ELR (cell line): ENCODE measurements around the gene CD83.
"Not testable (repeated sequence)": the region's sequence is repeated elsewhere in the genome, so short reads cannot be mapped to it uniquely, and the experiment has no call there.

Source experiments
- DNase-seq: peaks from one replicate; pipeline ENCODE4 v3.0.0-alpha.2; 2015; ENCODE audit warnings: low read depth

The CD83 gene

GRCh38 chr6:14117158-14118090, at the start of gene CD83:
CD83 (plus strand) TSS chr6:14117772; CDS start chr6:14117812, 40 bp downstream.
- peak; percentile 81 for DNase-seq

GRCh38 chr6:14068133-14068532, 49.4 kb upstream of the CD83 start:
- DNase-seq: peak; percentile 88

GRCh38 chr6:14068623-14069022, 48.9 kb upstream of the CD83 start:
- no peak for DNase-seq

GRCh38 chr6:14070457-14070856, 47.1 kb upstream of the CD83 start:
- no peak for DNase-seq

- peak; percentile 47 for DNase-seq
Measured at GRCh38 chr6:14072084-14072483, 45.5 kb upstream of the CD83 start.

GRCh38 chr6:14073561-14074354, 43.8 kb upstream of the CD83 start:
- DNase-seq: not testable (repeated sequence)

GRCh38 chr6:14074476-14075094, 43.0 kb upstream of the CD83 start:
- no peak for DNase-seq

GRCh38 chr6:14075095-14075503, 42.5 kb upstream of the CD83 start:
- DNase-seq: peak; percentile 54

- no peak for DNase-seq
Measured at GRCh38 chr6:14077193-14077867, 40.2 kb upstream of the CD83 start.

GRCh38 chr6:14079433-14079832, 38.1 kb upstream of the CD83 start:
- DNase-seq: no peak

- DNase-seq: no peak
Measured at GRCh38 chr6:14079971-14080370, 37.6 kb upstream of the CD83 start.

GRCh38 chr6:14081126-14081525, 36.4 kb upstream of the CD83 start:
- DNase-seq: no peak

- no peak for DNase-seq
Measured at GRCh38 chr6:14082771-14083170, 34.8 kb upstream of the CD83 start.

GRCh38 chr6:14083262-14083661, 34.3 kb upstream of the CD83 start:
- no peak for DNase-seq

GRCh38 chr6:14083751-14084150, 33.8 kb upstream of the CD83 start:
- DNase-seq: no peak

GRCh38 chr6:14084388-14084787, 33.2 kb upstream of the CD83 start:
- DNase-seq: no peak

- DNase-seq: no peak
Measured at GRCh38 chr6:14085176-14085787, 32.3 kb upstream of the CD83 start.

- peak; percentile 29 for DNase-seq
Measured at GRCh38 chr6:14086701-14087100, 30.9 kb upstream of the CD83 start.

GRCh38 chr6:14088600-14089192, 28.9 kb upstream of the CD83 start:
- no peak for DNase-seq

- DNase-seq: no peak
Measured at GRCh38 chr6:14089224-14089623, 28.3 kb upstream of the CD83 start.

- no peak for DNase-seq
Measured at GRCh38 chr6:14091339-14091978, 26.1 kb upstream of the CD83 start.
